IMR-90 (cell line): ENCODE results near the gene MTCL1. TPM values are rescaled to one million over a fixed set of nuclear protein-coding genes. Genes with fewer than 3 reads are reported as not detected.

Experiments
- ATAC-seq: fragments of 200-7000 bp; cut with Tn5 transposase; 2 replicates; pipeline ENCODE4 v1.9.1; 2020; ENCODE audit warnings: low read depth, mild to moderate bottlenecking, moderate library complexity
- BruUV-seq: library from RNA; stranded (reverse); fragments of 400-500 nt; replicated peaks from 2 replicates; lab custom pipeline; 2021; lab: Mats Ljungman, UMichigan
- CTCF ChIA-PET: fragments of 300-600 bp; formaldehyde crosslinking; extraction: SDS; loops from one replicate; lab custom pipeline; 2021; ENCODE audit warnings: antibody characterized with exemption; lab: Yijun Ruan, JAX
- POLR2A ChIA-PET: fragments of 300-600 bp; sonication (Branson Sonifier 250); formaldehyde crosslinking; loops from one replicate; lab custom pipeline; 2022; ENCODE audit warnings: antibody characterized with exemption; ENCODE audit not compliant: unreplicated experiment; lab: Charles Lee
- DNase-seq: peaks from one replicate; pipeline ENCODE4 v3.0.0; 2013
- H2AFZ ChIP-seq: replicated peaks from 2 replicates; pipeline ENCODE3; 2013; ENCODE audit warnings: low read length, mild to moderate bottlenecking; ENCODE audit not compliant: poor library complexity
- H2AK5ac ChIP-seq: 2 replicates; pipeline ENCODE4 v1.6.1; 2013; ENCODE audit warnings: low read depth, low read length, inconsistent platforms
- H2AK9ac ChIP-seq: replicated peaks from 2 replicates; pipeline ENCODE3; 2013; ENCODE audit warnings: mild to moderate bottlenecking, low read depth, low read length, moderate library complexity; ENCODE audit not compliant: poor library complexity
- H2BK120ac ChIP-seq: 2 replicates; pipeline ENCODE4 v1.6.1; 2013; ENCODE audit warnings: low read depth, low read length, inconsistent platforms
- H2BK15ac ChIP-seq: 3 replicates; pipeline ENCODE4 v1.6.1; 2013; ENCODE audit warnings: low read depth, low read length, inconsistent platforms
- H2BK20ac ChIP-seq: 2 replicates; pipeline ENCODE4 v1.6.1; 2013; ENCODE audit warnings: low read depth, mild to moderate bottlenecking, inconsistent platforms, low read length, moderate library complexity
- H2BK5ac ChIP-seq: 2 replicates; pipeline ENCODE4 v1.6.1; 2013; ENCODE audit warnings: mild to moderate bottlenecking, low read depth, low read length, inconsistent platforms; ENCODE audit not compliant: poor library complexity, severe bottlenecking
- H3K14ac ChIP-seq: replicated peaks from 2 replicates; pipeline ENCODE4 v1.6.1; 2013; ENCODE audit warnings: low read depth, low read length, inconsistent platforms
- H3K18ac ChIP-seq: 2 replicates; pipeline ENCODE4 v1.6.1; 2013; ENCODE audit warnings: low read depth, low read length, control low read depth
- H3K23ac ChIP-seq: 2 replicates; pipeline ENCODE4 v1.6.1; 2013; ENCODE audit warnings: low read depth, low read length, inconsistent platforms
- H3K27ac ChIP-seq: 2 replicates; pipeline ENCODE4 v1.5.1; 2013; ENCODE audit warnings: mild to moderate bottlenecking, control low read depth, low read length; ENCODE audit not compliant: insufficient read depth
- H3K27me3 ChIP-seq: 2 replicates; pipeline ENCODE4 v1.6.1; 2013; ENCODE audit warnings: low read length; ENCODE audit not compliant: control insufficient read depth, insufficient read depth
- H3K36me3 ChIP-seq: 2 replicates; pipeline ENCODE4 v1.6.1; 2013; ENCODE audit warnings: low read length, mixed read lengths; ENCODE audit not compliant: control insufficient read depth, insufficient read depth
- H3K4ac ChIP-seq: 2 replicates; pipeline ENCODE4 v1.6.1; 2013; ENCODE audit warnings: low read depth, low read length, inconsistent platforms
- H3K4me1 ChIP-seq: 2 replicates; pipeline ENCODE4 v1.6.1; 2013; ENCODE audit warnings: low read length, mixed read lengths; ENCODE audit not compliant: control insufficient read depth, insufficient read depth
- H3K4me2 ChIP-seq: 2 replicates; pipeline ENCODE4 v1.6.1; 2013; ENCODE audit warnings: low read depth, mild to moderate bottlenecking, control low read depth, low read length, moderate library complexity
- H3K4me3 ChIP-seq: 2 replicates; pipeline ENCODE4 v1.5.1; 2013; ENCODE audit warnings: low read depth, mild to moderate bottlenecking, control low read depth, low read length, moderate library complexity; ENCODE audit not compliant: insufficient read depth
- H3K56ac ChIP-seq: 2 replicates; pipeline ENCODE4 v1.6.1; 2013; ENCODE audit warnings: low read length, inconsistent platforms; ENCODE audit not compliant: insufficient read depth; ENCODE audit errors: extremely low read depth
- H3K79me1 ChIP-seq, 2 experiments: 2 replicates each; pipeline ENCODE4 v1.6.1; 2013; ENCODE audit warnings: low read length in 2 of 2, inconsistent platforms in 1 of 2, low read depth in 1 of 2
- H3K9ac ChIP-seq: 2 replicates; pipeline ENCODE4 v1.6.1; 2013; ENCODE audit warnings: low read depth, low read length, control low read depth
- H3K9me1 ChIP-seq: 2 replicates; pipeline ENCODE4 v1.6.1; 2013; ENCODE audit warnings: low read length, inconsistent platforms; ENCODE audit not compliant: insufficient read depth
- H3K9me3 ChIP-seq: 2 replicates; pipeline ENCODE4 v1.6.1; 2013; ENCODE audit warnings: low read length; ENCODE audit not compliant: control insufficient read depth, insufficient read depth
- H4K20me1 ChIP-seq: 2 replicates; pipeline ENCODE4 v1.6.1; 2013; ENCODE audit warnings: low read length, inconsistent platforms; ENCODE audit not compliant: insufficient read depth
- H4K5ac ChIP-seq: 2 replicates; pipeline ENCODE4 v1.6.1; 2013; ENCODE audit warnings: mild to moderate bottlenecking, low read depth, low read length, control low read depth
- H4K8ac ChIP-seq, 2 experiments: 2 replicates each; pipeline ENCODE4 v1.6.1; 2013; ENCODE audit warnings: low read depth in 2 of 2, low read length in 2 of 2, control low read depth in 1 of 2, inconsistent platforms in 1 of 2
- H4K91ac ChIP-seq: 2 replicates; pipeline ENCODE4 v1.6.1; 2013; ENCODE audit warnings: low read depth, low read length, inconsistent platforms; ENCODE audit not compliant: insufficient read depth
- POLR2A ChIP-seq: IDR thresholded peaks from 2 replicates; pipeline ENCODE4 v1.6.1; 2012; ENCODE audit warnings: mild to moderate bottlenecking, low read depth, low read length
- RAD21 ChIP-seq: IDR thresholded peaks from 2 replicates; pipeline ENCODE4 v1.6.1; 2012; ENCODE audit warnings: low read length, improper control_type of control experiment
- WGBS, 2 experiments: methylation state at CpG; one replicate each; pipeline versions ENCODE4 v1.1.5 to v1.1.7; 2013; ENCODE audit warnings: missing lambda C conversion rate in 2 of 2; ENCODE audit not compliant: insufficient read length in 1 of 2; ENCODE audit errors: extremely low coverage in 2 of 2; 5-methylcytosine and 5-hydroxymethylcytosine counted together
- dilution Hi-C: fragments of 300-500 bp; cut with HindIII; formaldehyde crosslinking; loops from one replicate; pipeline ENCODE4 v1.14.3; 2018; ENCODE audit warnings: low sequenced_read_pairs; ENCODE audit not compliant: unreplicated experiment
- in situ Hi-C: fragments of 300-500 bp; cut with MboI; formaldehyde crosslinking; loops from 3 replicates; pipeline ENCODE4 v1.14.3; 2019; ENCODE audit warnings: low sequenced_read_pairs, inconsistent platforms, mixed read lengths
- intact Hi-C: fragments of 100-400 bp; cut with micrococcal nuclease; formaldehyde crosslinking; loops from 2 replicates; pipeline ENCODE4 v1.10.0; 2022
- polyA plus RNA-seq, 3 experiments: library from polyadenylated mRNA; depleted of rRNA; stranded (reverse); fragments of >200 nt; gene quantifications; 2 replicates each; pipeline ENCODE4 v1.2.3, GENCODE V29; 2012; ENCODE audit warnings: low replicate concordance in 1 of 3
- total RNA-seq: library from RNA; depleted of rRNA; stranded (reverse); fragments of >200 nt; gene quantifications from 2 replicates; pipeline ENCODE4 v1.2.3, GENCODE V29; 2012

Gene MTCL1
- total and polyA plus RNA-seq, 2 of the 4 experiments (the other 2 are of a cell fraction): 29.0 to 45.3 TPM

- no peak for TF ChIP-seq RAD21
Measured at GRCh38 chr18:8856769-8857393, 151.5 kb downstream of the MTCL1 start (continued).

GRCh38 chr18:8857806-8858205 is 152.4 kb downstream of the MTCL1 start:
- no peaks in the 10 kb centered on the region for H3K27me3 ChIP-seq
- H3K9me1 ChIP-seq: peaks cover 16% of the 10 kb centered on the region
- peak overlapping the region; percentile 40; the same call in 1 of the 2 replicates for H3K4ac ChIP-seq
- H3K9ac ChIP-seq: no peak overlapping the region
- peaks cover 0 to 4% of the 10 kb centered on the region in 2 experiments; a peak in 1 of 4 replicates for H3K79me1 ChIP-seq
- no CpG with 5 or more reads among the region's 4 CpGs for WGBS, 2 experiments
- dilution Hi-C loops: no loop called here
- H3K18ac ChIP-seq: no peak overlapping the region
- no peak overlapping the region; the same call in 1 of the 2 replicates for H3K14ac ChIP-seq
- CTCF ChIA-PET: no interaction called here
- H3K9me3 ChIP-seq: no peaks in the 10 kb centered on the region
- H3K56ac ChIP-seq: no peak overlapping the region
- H4K5ac ChIP-seq: no peak overlapping the region
- H2BK5ac ChIP-seq: no peak overlapping the region
- H4K20me1 ChIP-seq: no peaks in the 10 kb centered on the region
- no peak overlapping the region for H2BK120ac ChIP-seq
- no peak overlapping the region for H4K8ac ChIP-seq
- peak overlapping the region; percentile 9; the same call in 1 of the 2 replicates for H2AK5ac ChIP-seq
- H3K4me1 ChIP-seq: peaks cover 17% of the 10 kb centered on the region
- no peak overlapping the region for H2BK15ac ChIP-seq
- POLR2A ChIA-PET: no interaction called here
- no peak for TF ChIP-seq RAD21
- no peak for TF ChIP-seq POLR2A
- H3K36me3 ChIP-seq: no peaks in the 10 kb centered on the region
- H2BK20ac ChIP-seq: no peak overlapping the region
- no peak overlapping the region for H3K4me3 ChIP-seq
- ATAC-seq: no peak
- H3K27ac ChIP-seq: no peak overlapping the region
- H2AFZ ChIP-seq: no peak overlapping the region
- in situ Hi-C loops: no loop called here
- H3K4me2 ChIP-seq: no peak overlapping the region
- no peak overlapping the region for H2AK9ac ChIP-seq
- no peak for DNase-seq
- intact Hi-C loops: loop anchor here (5.0 kb wide), 1 partner anchor 89 kb away; no protein-coding TSS in a partner anchor
- H4K91ac ChIP-seq: no peak overlapping the region
- H3K23ac ChIP-seq: no peak overlapping the region
- BruUV-seq: no TSS peak
